HG03066 (cell line): ENCODE results near the gene SYTL3.

Source experiments
- ATAC-seq: cut with Tn5 transposase; IDR thresholded peaks from one replicate; pipeline ENCODE4 v1.9.1; 2021; ENCODE audit warnings: low read depth; ENCODE audit not compliant: unreplicated experiment

Gene SYTL3

DNA sequence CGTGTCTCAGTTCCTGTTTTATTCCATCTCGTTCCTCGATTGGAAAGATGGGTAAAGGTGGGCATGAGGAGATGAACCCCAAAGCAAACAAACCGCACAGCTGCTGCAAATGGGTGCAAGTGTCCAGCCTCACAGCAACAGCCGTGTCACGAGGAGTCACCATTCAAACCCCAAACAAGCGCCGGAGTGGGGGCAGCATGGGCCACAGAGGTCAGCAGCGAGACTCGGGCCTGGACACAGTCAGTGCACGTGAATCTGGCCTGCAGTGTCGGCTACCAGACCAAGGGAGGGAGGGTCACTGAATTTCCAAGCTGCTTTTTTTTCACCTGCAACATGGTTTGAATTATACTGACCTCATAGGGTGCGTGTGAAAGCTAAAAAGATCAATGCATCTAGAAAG is 105.8 kb downstream of the SYTL3 start:
- no peak for ATAC-seq

DNA sequence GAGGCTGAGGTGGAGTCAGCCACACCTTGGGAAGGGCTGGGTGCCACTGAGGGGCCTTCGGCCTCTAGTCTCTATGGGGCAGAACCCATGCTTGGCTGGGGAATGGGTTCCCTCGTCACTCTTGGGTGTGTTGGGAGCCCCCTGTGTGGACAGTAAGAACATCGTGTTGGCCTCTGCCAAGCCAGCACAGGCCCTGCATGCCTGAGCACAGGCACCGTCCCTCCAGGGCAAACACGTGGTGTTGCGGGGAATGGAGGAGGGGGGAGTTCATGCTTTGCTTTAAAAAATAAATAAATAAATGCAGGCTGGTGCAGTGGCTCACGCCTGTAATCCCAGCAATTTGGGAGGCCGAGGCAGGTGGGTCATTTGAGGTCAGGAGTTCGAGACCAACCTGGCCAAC is 106.3 kb downstream of the SYTL3 start:
- no peak for ATAC-seq

DNA sequence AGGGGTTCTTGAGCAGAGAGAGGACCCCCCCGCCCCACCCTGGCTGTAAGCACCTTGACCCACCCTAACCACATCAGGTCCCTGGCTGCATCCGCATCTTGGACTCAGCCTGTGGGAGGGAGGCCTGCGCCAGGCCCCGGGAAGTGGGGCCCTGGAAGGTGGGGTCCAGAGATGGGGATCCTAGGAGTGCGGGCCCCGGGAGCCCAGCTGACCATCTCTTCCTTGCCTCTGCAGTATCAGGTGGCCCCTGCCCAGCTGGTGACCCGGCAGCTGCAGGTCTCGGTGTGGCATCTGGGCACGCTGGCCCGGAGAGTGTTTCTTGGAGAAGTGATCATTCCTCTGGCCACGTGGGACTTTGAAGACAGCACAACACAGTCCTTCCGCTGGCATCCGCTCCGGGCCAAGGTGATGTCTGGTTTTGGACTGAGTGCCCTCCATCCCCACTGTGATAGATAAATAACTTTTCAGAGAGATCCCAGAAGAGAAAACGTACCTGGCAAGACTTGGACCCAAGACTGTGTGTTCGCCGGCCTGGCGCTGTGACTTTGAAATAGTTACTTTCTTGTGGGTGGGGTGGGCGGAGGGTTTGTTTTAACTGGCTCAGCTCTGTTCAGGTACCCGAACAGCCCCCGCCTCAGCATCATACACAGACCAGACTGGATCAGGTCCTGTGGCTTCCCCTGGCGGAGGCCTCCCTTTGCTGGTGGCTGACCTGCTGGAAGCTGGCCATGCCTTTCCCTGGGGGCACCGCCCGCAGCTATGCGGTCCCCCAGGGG is 107.3 kb downstream of the SYTL3 start:
- ATAC-seq, result no peak

DNA sequence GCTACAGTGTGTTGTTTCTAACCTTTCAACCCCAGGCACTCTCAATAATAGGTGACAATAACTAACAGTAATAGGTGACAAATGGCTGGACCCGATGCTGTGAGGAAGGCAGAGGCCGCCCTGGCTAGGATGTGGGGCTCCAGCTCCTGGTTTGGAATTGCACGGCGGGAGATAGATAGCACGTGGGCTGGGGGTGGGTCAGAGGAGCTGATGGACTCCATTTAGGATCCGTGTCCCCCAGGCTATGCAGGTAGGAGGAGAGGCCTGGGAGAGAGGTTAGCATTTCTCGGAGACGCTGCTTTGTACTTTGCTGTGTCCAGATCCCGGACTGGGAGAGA is 107.9 kb downstream of the SYTL3 start:
- ATAC-seq, result no peak

DNA sequence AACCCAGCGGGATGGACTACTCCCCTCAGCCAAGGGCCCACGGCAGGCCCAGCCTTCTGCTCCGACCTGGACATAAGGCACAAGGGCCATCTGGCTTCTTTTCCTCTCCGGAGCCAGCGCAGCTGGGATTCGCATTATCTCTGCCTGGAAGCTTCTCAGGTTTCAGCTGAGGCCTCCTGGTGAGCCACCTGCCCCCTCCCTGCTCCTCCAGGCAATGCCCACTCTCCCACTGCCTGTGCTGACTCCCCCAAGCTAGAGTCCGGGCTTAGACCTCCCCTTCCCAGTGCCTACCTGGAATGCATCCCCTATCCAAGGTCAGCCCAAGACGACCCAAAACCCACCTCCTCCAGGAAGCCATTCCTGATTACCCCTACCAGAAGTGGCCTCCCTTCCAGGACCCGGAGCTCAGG is 108.6 kb downstream of the SYTL3 start:
- no peak for ATAC-seq

DNA sequence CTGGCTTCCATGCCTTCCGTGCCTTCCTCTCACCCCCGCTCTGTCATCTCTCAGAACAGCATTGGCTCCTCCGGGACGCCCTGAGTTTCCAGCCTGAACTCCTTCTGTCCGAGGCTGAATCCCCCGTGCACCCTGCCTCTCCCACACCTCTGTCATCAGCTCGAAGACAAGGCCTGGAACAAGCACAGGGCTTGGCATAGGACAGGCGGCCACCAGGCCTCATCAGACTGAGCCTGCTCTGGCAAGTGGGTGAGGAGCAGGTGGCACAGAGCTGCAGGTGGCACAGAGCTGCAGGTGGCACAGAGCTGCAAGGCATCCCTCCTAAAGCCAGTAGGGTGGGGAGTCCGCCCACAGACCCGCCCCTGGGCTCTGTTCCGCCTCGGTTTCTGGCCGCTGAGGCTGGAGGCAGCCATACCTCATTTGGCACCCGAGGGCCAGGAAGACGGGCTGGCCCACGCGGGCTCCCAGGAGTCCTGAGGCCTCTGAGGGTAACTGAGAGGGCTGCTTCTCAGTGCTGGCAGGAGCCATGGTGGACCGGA is 109.2 kb downstream of the SYTL3 start:
- ATAC-seq, result no peak

DNA sequence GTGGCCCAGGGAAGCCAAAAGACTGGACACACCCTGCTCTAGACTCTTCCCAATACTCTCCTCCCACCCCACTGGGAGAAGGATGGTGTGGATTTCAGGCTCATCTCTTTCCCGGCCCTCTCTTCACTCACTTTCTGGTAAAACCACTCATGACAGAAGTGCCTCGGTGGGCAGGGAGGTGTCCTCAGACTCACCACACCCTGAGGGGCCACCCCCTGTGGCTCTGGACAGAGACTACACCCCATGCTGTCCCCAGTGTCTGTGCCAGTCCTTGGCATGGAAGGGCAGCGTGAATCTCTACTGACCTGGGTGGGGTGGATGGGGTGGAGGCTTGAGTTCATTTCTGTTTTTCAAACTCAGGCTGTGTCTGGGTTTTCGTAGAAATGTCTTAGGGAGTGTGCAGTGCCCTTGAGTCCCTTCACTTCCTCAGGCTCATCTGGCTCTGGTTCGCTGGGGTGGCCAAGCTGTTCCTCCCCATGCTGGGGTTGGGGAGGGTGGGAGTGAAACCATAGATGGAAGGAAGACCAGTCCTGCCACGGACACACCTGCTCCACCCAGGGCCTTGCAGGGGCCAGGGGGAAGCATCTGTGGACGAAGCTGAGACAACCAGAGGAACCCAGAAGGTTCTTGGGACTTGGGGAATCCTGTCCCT is 110.2 kb downstream of the SYTL3 start:
- ATAC-seq, result no peak

DNA sequence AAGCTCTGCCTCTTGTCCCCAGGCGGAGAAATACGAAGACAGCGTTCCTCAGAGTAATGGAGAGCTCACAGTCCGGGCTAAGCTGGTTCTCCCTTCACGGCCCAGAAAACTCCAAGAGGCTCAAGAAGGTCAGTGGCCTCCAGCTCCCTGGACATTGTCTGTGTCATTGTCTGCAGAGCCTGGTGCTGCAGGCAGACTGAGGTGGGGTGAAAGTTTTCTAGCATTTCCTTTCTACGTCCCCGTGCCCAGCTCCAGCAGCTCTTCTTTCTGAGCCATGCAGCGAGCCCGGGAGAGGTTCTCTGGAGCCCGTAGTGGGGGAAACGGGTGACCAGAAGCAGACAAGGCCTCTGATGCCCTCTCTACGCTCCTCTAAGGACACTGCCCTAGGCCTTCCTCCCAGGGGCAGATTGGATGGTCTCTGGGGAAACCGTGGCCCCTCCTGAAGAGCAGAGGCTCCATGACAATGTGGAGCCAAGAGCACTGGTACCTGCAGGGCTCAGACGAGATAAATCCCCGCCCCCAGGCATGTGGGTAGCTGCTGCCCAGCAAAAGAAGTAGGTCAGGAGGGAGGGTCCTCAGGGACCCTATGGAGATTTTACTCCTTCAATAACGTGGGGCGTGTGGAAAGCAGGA is 110.9 kb downstream of the SYTL3 start:
- no peak for ATAC-seq

DNA sequence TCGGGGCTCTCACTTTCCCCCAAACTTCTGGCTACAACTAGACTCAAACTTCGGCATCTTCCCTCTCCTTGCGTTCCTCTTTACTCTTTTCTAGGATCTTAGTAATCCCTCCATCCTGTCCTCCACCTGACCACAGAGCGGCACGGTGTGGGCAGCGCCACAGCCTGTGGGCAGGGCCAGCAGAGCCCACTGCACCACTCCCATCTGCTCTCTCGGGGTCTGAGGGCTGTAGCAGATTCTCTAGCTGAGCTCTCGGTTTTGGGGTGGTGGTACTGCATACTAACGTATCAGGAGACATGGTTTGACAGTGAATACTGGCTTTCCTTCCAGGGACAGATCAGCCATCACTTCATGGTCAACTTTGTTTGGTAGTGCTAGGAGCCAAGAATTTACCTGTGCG is 111.9 kb downstream of the SYTL3 start:
- ATAC-seq, result no peak

DNA sequence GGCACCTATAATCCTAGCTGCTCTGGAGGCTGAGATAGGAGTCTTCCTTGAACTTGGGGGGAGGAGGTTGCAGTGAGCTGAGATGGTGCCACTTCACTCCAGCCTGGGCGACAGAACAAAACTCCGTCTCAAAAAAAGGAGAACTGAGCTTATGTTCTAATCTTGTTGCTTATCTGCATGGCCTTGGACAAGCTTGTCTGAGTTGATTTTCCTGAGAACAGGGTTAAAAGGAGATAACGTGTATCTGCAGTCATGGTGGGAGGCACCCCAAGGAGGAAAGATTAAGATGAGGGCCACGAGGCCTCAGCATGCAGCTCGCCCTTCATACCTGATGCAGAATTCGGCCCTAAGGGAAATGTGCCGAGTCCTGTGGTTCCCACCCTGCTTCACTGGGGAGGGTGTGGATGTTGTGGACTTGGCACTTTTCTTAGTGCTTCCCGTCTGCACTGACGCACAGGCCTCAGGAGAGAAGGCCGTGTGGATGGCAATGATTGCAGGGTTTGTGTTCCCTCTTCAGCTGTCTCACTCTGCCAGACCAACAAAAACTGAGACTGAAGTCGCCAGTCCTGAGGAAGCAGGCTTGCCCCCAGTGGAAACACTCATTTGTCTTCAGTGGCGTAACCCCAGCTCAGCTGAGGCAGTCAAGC is 113.1 kb downstream of the SYTL3 start:
- ATAC-seq, result no peak

DNA sequence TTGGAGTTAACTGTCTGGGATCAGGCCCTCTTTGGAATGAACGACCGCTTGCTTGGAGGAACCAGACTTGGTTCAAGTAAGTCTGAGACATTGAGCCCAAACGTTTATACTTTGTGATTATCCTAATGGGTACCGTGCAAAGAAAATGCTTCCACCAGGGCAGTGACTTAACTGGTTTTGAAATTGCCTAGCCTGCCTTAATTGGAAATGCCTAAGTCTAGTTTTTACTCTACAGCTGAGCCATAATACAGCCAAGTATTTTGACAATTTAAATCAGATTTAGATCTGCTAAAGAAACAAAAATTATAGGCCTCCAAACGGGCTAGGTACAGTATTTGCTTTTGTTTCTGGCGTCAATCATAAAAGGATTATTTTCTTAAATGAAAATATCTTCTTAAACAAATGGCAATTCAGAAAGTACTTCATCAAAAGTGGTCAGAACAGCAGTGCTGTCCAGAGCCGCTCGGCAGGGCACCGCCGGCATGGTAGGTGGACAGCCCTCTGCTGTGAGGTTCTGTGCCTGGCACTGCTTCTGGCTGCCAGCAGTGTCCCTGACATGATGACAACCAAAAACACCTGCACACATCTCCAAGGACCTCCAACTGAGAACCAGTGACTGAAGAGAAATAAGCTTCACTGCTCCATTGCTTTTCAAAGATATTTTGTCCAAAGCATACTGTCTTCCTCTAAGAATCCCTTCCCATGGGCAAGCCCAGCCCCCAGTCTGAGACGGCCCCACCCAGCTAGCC is 113.8 kb downstream of the SYTL3 start:
- ATAC-seq, result no peak

DNA sequence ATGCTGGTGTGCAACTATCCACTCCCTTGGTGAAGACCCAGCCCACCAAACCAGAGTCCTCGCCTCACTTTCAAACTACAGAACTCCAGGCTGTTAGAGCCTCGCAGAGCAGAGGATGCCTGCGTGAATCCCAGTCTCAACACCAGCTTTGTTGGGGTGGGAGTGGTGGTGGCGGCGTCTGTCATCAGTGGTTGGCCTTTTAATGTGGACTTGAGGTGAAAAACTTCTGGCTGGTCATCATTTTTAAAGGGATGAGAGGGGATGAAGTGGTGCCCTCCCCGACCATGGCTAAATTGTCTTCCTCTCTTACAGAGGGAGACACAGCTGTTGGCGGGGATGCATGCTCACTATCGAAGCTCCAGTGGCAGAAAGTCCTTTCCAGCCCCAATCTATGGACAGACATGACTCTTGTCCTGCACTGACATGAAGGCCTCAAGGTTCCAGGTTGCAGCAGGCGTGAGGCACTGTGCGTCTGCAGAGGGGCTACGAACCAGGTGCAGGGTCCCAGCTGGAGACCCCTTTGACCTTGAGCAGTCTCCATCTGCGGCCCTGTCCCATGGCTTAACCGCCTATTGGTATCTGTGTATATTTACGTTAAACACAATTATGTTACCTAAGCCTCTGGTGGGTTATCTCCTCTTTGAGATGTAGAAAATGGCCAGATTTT is 114.5 kb downstream of the SYTL3 start:
- no peak for ATAC-seq

DNA sequence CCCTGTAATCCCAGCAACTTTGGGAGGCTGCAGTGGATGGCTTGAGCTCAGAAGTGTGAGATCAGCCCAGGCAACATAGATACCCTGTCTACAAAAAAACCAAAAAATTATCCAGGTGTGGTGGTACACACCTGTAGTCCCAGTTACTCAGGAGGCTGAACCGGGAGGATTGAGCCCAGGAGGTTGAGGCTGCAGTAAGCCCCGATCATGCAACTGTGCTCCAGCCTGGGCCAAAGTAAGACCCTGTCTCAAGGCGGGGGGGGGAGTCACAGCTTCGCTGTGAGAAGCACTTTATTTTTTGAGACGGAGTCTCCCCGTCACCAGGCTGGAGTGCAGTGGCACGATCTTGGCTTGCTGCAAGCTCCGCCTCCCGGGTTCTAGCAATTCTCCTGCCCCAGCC is 115.1 kb downstream of the SYTL3 start:
- ATAC-seq, result no peak

DNA sequence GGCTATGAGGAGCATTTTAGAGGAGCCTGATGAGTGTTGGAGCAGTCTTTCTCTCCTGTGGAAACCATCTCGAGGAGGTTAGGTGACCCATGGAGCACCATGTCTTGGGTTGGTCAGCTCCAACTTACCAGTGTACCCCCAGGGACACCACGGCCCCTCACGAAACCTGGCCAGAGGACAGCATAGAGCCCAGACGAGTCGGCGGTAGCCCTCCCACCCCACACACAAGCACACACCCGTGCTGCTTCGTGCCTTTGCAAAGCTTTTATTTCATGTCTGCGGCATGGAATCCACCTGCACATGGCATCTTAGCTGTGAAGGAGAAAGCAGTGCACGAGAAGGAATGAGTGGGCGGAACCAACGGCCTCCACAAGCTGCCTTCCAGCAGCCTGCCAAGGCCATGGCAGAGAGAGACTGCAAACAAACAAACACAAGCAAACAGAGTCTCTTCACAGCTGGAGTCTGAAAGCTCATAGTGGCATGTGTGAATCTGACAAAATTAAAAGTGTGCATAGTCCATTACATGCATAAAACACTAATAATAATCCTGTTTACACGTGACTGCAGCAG is 115.7 kb downstream of the SYTL3 start:
- ATAC-seq, result no peak

DNA sequence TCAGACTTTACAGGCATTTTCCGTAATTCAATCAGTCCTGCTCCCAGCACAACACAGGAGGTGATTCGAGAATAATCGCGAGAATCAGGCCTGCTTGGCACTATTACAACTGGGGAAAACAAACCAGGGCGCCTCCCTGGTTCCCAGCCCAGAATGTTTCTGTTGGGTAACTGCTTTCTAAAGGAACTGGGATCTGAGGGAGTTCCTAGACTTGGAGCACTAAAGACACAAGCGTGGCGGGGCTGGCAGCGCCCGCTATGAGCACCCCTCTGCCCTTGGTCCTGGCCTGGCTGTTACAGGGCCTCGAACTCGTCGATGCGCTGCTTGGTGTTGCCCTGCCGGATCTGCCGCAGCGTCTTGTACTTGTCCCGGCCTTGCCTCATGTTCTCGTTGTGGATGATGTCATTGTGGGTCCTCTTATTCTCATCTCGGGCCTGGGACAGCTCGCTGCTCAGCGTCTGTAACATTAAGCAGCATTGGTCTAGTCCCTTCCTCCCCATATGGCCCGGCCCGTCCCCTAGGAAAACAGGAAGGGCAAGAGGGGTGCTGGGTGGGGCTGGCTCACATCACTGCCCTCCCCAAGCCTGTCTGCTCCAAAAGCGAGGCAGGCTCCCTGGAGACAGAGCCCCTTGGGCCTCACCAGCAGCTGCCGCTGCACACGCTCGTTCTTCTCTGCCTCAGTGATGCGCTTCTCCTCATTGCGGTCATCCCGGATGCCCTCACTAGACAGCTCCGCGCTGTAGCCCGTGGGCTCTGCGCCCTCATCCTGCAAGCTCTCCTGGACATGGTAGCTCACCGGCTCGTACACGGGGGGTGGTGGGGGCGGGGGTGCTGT is 117.0 kb downstream of the SYTL3 start:
- ATAC-seq, result no peak

DNA sequence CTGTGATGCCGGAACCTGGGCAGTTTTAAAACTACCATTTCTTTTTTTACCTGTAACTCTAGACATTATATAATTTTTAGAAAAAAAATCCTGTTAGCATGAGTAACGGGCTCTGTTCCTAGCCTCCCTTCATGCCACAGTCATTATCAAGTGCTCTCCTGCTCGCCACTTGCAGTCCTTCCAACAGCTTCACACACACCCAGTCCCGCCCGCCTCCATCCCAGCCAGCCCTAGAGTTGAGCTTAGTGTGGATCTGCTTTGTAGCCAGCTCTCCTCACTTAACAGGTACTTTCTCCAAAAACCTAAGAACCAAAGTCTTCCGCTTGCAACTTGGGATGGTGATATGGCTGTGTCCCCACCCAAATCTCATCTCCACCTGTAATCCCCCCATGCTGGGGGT is 117.9 kb downstream of the SYTL3 start:
- no peak for ATAC-seq

DNA sequence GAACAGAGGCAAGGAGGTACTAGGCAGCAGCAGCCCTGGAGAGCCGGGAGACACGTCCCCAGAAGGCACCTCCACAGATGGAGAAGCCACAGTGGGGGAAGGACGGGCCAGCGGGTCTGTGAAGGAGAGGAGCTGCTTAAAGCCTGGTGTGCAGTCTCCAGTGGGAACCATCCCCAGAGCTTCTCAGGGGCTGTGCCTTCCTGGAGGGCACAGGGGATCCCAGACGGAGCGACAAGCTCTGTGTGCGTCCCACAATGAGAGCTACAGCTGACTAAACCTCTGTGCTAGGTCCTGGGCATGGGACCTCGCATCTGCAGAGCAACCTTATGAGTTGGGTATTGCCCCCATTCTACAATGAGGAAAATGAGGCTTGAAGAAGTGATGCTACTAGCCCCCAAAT is 118.6 kb downstream of the SYTL3 start:
- ATAC-seq, result no peak

DNA sequence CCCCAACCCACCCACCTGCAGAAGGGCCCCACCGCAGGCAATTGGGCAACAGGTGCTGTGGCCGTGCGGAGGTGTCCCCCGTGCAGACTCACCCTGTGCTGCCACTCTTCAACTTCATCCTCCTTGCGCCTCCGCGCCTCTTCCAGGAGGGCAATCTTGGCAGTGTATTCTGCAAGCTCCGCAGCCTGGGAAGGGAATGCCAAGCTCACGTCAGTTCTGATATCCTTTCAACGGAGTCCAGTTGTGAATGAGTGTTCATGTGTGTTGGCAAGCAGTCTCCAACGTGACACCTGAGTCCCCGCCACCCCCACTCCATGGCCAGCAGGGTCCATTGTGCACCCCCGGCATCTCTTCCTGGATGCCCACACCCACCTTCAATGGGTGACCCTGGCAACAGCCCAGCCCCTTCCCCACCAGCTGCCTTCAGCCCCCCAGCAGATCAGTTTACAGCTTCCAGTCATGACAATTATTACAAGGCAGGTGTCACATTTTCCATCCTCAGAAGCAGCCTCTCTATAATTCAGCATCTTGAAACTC is 119.4 kb downstream of the SYTL3 start:
- ATAC-seq, result no peak
